ENCODE results near the gene LGALS3BP.

The LGALS3BP gene

DNA sequence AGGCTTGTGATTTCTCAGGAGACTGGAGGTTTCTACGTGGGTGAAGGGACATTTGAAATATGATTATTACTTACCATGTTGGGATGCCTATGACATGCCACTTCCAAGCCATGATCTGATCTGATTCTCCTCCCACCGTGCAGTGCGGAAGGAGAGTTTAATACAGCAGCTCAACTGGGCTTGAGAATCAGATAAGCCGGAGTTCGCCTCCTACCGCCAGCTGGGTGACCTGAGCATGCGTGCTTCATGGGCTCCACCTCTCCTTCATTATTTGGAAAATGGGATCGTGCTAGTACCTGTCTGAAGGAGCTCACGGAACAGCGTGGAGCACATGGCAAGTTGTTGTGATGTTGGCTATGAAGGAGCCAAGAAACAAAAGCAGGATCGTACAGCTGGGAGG is 42.2 kb downstream of the LGALS3BP start:
- no peak for DNase-seq (ENCODE audit: low read depth)

DNA sequence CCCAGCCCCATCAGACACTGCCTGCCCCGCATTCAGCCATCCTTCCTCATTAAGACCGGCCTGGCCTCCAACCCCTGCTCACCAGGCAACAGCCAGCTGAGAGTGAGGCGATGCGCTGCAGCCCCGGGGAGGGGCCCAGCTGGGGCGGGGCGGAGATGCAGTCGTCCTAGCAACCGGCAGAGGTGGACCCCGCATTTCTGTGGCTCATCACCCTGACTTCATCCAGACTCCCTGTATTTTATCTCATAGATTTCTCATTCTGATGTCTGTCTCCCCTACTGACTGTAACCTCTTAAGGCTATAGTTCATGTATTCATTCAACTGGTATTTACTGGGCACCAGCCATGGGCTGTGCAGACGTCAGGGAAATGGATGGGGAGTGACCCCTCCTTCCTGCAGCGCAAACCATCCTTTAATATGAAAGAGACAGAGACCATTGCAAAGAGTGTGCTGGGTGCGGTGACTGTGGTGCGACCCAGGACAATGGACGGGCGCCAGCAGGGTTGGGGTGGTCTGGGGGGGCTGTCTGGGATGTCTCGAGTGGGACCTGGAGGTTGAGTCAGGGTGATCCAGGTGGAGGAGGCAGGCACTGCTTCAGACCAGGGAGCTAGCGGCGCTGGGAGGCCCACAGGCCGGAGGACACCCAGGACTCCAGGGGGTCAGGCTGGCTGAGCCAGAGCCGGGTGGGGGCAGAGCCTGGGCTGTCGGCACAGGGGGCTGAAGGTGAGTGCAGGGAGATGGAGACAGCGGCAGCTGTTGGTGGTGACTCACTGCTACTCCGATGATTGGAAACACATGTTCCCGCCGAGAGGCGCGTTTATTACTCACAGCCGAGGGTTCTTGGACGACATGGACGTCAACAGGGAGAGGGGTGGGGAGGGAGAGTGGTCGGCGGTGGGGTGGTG is 44.1 kb downstream of the LGALS3BP start:
- peak; percentile 98 for DNase-seq (ENCODE audit: low read depth)

DNA sequence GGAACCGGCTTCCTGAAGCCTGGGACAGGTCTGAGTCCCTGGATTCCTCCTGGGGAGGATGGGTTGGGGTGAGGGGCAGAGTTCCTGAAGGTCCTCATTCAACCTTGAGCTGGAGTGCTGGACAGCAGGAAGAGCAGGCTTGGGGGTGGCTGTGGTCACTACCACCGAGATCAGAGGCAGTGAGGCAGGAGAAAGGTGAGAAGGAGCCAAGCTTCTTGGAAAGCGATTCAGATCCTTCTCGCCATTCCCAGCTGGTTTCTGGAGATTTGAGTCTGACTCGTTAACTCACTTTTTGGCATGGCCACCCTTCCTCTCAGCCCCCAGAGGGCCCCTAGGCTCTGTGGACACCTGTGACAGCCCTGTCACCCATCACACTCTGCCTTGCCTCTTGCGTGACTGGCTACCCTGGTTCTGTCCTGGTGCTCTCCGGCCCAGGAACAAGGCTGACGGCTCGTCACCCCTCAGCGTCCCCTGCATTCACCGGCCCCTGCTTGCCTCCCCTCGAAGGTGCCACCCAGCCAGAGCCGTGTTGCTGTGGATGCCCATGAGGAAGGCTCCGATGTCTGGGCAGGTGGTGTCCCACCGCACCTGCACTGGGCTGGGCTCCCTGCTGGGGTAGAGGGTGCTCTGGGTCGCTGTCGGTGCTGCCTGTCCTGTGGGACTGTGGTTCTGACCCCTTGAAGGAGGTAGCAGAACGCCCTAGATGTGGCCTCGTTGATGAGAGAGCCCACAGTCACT is 44.9 kb downstream of the LGALS3BP start:
- peak; percentile 36 for DNase-seq (ENCODE audit: low read depth)

DNA sequence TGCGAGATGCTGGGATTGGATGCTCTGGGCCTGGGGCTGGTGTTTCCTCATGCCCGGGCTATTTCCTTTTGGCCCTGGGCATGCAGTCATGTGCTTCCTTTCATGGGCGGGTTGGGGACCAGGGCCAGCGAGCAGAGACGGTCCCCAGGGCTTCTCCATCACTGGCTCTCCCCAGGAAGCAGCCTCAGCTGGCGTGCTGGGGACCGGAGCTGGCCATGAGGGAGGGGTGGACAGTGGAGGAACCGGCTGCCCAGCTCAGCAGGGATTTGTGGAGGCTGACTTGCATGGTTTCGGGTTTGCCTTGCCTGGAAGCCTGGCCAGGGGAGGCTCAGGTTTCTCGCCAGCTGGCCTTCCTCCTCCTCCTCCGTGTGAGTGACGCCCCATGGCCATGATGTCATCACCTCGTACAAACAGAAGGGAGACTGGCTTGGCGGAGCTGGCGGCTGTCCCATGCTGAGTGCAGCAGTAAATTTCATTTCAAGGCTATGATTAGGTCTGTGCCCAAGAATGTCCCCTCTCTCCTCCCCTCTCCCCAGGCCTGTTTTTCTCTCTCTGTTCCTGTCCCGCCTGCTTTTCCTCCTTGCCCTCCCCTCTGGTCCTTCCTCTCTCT is 45.7 kb downstream of the LGALS3BP start:
- peak; percentile 99 for DNase-seq (ENCODE audit: low read depth)

DNA sequence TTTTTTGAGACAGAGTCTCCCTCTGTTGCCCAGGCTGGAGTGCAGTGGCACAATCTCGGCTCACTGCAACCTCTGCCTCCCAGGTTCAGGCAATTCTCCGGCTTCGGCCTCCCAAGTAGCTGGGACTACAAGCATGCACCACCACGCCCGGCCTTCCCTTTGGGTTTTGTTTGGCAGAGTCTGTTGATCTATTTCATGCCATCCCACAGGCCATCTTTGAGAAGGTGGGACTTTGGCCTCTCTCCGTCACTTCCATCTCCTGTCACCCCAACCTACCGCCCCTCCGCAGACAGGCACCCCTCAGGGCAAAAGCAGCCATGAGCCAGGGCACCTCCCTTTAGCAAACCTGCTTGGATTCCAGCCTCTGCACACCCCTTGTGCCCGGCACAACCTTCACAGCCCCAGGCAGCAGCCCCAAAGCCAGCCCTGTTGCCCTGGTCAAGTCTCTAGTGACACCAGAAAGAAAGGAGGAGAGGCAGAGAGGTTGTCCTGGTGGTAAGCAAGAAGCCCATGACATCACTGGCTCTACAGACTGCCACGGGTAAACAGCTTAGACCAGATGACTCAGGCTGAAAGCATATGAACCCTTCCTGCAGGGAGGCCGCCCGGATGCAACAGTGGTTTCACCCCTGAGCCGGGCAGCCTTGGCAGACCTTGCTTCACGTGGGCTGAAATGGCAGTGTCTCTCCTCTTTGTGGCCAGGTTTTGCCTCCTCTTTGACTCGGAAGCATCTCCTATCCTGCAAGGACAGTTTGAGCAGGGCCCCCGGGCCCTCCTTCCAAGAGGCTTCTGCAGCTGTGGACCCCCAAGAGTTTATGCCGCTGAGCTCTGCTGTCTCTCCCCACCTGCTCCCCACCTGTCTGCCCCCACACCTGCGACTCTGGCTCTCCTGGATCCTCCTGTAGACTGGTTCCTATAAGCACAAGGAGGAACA is 46.4 kb downstream of the LGALS3BP start:
- peak; percentile 99 for DNase-seq (ENCODE audit: low read depth)

DNA sequence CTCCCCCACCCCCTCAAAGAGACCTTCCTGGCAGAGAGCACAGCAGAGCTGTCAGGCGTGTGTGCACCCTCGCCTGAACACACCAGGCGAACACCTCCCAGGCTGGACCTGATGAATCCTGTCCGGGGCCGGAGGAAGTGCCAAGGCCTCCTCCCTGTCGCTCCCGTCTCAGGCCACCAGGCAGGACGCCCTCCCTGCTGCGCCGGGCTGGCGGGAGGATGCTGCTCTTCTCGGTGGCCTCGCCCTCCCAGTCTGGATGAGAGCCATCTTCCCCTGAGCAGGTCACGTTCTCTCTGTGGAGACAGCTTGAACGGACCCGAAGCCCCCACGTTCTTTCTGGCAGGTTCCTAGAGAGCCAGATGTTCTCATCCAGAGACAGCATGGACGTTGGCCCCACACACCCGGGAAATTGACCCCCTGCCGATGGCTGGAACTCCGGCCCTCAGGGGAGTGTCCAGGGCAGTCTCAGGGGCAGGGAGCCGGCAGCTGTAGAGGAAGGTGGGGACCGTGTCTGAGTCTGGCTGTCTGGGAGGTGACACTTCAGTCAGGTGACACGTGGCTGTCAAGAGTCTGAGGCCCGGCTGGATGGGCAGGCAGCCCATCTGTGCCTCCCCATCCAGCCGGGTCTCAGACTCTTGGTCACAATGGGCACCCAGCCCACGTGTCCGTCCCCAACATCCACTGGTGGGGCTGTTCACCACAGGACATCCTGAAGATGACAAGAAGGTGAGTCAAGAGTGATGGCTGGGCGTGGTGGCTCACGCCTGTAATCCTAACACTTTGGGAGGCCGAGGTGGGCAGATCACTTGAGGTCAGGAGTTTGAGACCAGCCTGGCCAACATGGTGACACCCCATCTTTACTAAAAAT is 49.6 kb downstream of the LGALS3BP start:
- DNase-seq (ENCODE audit: low read depth) = no peak

DNA sequence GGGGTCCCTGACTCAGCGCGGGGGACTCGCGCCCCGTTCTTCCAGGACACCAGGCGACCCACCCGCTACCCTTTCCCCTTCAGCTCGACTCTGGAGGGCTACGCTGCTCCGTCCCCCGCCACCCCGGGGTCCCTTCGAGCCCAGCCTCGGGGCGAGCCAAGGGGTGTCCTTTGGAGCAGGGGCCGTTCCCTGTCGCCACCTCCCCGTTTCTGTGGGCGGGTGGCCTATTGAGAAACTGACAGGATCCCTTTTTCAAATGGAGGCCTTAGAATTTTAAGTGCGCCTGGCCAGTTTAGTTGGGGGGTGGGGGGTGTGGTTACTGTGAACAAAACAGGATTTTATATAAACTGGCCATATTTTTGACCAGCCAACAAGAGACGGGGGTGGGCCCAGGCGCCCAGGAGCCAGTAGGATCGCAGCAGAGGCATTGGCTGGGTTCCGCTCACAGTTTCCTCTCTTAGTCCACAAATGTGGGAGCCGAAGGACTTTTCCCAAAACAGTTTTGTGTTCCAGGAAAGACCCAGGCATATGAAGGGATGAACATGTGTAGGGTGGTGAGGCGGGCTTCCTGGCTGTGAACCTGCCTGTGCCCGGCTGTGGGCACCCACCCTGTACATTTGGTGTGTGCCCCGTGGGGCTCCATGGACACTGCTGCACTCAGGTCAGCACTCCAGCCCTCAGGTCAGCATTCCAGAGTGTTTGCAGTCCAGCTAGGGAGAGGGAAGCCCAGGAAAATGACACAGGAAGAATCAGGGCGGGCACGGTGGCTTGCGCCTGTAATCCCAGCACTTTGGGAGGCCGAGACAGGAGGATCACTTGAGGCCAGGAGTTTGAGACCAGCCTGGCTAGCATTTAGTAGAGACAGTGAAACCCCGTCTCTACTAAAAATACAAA is 53.8 kb downstream of the LGALS3BP start:
- peak; percentile 92 for DNase-seq (ENCODE audit: low read depth)

DNA sequence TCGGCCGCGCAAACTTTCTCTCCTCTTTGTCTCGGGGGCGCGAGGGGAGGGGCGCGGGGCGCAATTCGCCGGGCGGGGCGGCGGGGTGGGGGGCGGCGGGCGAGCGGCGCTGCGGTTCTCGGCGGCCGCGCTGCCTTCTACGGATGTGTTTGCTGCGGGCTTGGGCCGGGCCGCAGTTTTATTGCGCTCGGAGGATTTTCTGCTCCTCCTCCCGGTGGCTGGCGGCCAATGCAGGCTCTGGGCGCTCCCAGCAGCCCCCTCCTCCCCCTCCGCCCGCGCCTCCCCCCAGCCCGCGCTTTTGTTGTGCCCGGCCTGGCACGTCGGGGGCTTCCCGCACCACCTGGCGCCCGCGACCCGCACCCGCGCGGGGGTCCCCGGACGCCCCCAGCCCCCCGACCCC is 54.5 kb downstream of the LGALS3BP start, which contains the start of gene TIMP2:
Gene TIMP2, minus strand, starts transcription at position 154 of the 400 bp plus-strand sequence. CDS start 299 bp downstream, outside the sequence.
- peak; percentile 89 for DNase-seq (ENCODE audit: low read depth)

DNA sequence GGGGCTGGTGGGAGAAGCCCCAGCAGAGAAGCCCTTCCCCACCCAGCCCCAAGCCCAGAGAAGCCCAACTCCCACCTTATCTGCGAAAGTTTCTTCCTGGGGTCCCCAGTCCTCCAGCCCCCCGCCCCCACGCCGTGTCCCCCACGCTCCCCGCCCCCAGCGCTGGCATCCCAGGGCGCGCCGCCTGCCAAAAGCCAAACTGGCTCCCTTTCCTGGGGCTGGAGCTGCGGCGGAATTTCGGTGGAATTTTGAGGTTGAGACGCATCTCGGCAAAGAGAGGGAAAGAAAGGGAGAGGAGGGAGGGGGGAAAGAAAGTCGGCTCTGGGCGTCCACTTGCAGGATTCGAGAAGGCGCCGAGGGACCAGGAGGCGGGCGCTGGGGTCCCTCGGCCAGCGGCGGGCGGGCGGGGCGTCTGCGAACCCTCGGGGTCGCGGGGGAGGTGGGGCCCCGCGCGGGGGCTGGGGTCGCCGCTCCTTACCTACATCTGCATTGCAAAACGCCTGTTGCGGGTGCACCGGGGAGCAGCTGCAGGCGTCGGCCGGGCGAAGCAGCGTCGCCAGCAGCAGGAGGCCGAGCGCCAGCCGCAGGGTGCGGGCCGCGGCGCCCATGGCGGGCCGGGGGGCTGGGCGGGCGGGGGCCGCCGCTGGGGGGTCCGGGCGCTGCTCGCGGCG is 55.1 kb downstream of the LGALS3BP start:
- DNase-seq (ENCODE audit: low read depth) = peak; percentile 63

DNA sequence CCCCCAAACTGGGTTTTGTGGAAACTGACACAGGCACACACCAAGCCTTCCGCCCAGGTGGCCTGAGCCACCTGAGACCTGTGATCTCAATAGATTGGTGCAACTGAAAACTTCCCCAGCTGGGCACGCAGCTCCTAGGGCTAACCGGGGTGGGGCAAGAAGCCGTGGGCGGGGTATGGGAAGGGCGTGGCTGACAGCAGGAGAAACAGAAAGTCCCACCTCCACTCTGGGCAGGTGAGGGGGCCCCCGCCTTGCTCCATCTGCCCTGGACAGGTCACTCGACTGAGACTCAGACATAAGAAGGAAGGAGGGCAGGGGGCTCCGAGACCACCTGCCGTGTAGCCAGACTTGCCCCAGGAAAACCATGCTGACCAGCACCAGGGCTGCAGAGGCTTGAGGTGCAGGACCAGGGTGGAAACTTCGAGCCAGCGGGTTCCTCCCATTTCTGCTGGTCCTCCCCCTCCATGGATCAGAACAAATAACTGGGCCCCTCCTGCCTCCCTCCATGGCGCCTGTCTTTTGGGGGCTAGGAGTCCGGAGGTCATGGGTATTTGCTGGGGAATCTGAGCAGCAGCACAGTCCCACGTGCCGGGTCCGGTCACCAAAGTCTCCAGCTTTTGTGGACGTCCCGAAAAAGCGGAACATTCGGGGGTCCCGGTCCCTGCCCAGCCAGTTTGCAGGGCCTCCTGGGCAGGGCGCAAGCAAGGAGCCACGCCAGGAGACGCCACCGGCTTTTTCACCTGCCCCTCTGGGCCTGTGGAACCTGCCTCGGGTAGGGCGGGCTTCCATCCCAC is 55.9 kb downstream of the LGALS3BP start:
- DNase-seq (ENCODE audit: low read depth) = no peak

DNA sequence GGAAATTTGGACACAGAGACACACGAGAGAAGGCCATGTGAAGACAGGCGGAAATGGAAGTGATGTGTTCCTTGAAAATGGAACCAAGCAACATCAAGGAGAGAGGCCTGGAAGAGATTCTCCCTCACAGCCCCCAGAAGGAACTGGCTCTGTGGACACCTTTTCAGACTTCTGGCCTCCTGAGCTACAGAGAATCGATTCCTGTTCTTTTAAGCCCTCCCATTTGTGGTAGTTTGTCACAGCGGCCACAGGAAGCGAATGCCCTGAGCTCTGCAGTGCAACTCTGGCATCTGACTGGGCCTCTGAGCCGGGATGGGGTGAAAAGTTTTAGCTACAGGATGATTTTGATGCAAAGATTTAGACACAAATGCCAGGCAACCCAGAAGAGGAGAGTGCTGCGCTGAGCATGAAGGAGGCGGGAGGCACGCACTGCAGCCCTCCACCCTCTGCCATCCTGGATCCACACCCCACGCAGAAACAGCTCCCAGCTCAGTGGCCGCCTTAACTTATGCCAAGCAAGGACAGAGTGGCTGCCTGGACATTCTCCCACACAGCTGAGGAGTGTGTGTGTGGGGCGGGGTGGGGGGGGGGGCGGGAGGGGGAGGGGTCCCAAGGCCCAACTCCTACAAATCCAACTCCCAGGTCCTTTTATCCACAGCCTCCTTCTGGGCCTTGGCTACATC is 56.8 kb downstream of the LGALS3BP start:
- no peak for DNase-seq (ENCODE audit: low read depth)

DNA sequence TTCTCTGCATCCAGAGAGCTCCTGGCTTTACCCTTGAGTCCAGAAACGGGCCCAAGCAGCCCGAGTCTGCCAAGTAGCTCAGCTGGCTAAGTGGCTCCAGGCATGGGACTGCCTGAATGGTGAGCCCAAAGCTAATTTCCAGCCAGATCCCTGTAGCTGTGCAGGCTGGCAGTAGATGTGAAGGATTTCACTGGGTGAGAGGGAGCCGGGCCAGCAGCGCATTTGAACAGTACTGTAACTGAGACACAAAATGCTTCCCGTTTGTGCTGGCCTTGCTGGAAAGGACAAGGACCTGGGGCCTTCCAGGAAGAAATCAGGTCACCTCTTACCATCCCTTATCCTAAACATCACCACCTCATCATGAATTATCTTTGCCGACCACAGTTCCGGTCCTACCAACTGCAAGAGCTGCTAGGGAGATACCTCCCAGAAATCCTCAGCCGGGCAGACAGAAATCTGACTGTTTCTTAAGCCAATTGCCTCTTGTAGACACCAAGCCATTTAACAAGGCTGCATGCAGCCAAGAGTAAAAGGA is 58.2 kb downstream of the LGALS3BP start:
- DNase-seq (ENCODE audit: low read depth) = no peak
